ENCODE measurements around the gene GPANK1.

- TF ChIP-seq YY1 (IDR thresholded peaks at IDR 0.05; ENCODE audit: insufficient read depth, insufficient read length) (no peak), SUZ12 (IDR thresholded peaks at IDR 0.05; ENCODE audit: extremely low read depth, insufficient read depth, insufficient read length) (no peak)
Observed at GRCh38 chr6:31676322-31676903, 11.6 kb upstream of the GPANK1 start.
